IPS DF 6.9 (cell line): ENCODE measurements around the gene OSBPL9.

ENCODE experiments used
- DNase-seq: peaks from one replicate; pipeline ENCODE4 v3.0.0-alpha.2; 2013; ENCODE audit warnings: low read depth, low spot score
- H3K27ac ChIP-seq: one replicate; pipeline ENCODE4 v1.5.1; 2013; ENCODE audit warnings: low read length, control low read depth
- H3K27me3 ChIP-seq: 2 replicates; pipeline ENCODE4 v1.6.1; 2013; ENCODE audit warnings: mild to moderate bottlenecking, low read length; ENCODE audit not compliant: control insufficient read depth, insufficient read depth
- H3K36me3 ChIP-seq: 2 replicates; pipeline ENCODE4 v1.6.1; 2013; ENCODE audit warnings: low read length; ENCODE audit not compliant: control insufficient read depth, insufficient read depth
- H3K4me1 ChIP-seq: 2 replicates; pipeline ENCODE4 v1.6.1; 2013; ENCODE audit warnings: low read length; ENCODE audit not compliant: control insufficient read depth, insufficient read depth
- H3K4me3 ChIP-seq: 2 replicates; pipeline ENCODE4 v1.5.1; 2013; ENCODE audit warnings: mild to moderate bottlenecking, low read length
- H3K9me3 ChIP-seq: 2 replicates; pipeline ENCODE4 v1.6.1; 2013; ENCODE audit warnings: low read length, inconsistent platforms; ENCODE audit not compliant: control insufficient read depth, insufficient read depth
- WGBS: extraction: QIAGEN DNeasy Blood & Tissue Kit; methylation state at CpG from one replicate; pipeline ENCODE4 v1.1.7; 2013; ENCODE audit warnings: mixed read lengths, missing lambda C conversion rate; ENCODE audit not compliant: insufficient read length, insufficient coverage; 5-methylcytosine and 5-hydroxymethylcytosine counted together

The OSBPL9 gene

DNA sequence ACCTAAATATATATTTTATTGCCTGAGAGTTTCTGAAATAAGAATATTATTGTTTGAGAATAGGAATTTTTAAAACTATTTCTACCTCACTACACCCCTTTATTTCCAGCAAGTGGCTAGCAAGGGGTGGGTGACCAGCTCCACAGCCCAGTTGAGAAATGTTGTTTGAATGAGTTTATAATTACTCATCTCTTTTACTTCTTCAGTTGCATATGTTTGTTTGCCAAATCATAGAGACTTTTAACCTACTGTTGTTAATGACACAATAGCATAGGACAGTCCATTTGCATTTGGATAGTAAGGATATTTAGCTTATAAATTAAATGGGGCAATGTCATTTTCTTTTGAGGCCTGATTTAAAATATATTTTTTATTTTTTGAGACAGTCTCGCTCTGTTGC, 133.8 kb downstream of the OSBPL9 start:
- Histone ChIP-seq H3K27ac (no peak overlapping the region), H3K36me3 (no peaks in the 10 kb centered on the region; the same call in 1 of the 2 replicates), H3K4me3 (no peak overlapping the region), H3K4me1 (no peaks in the 10 kb centered on the region), H3K9me3 (no peaks in the 10 kb centered on the region), H3K27me3 (no peaks in the 10 kb centered on the region)
- no peak for DNase-seq
- no CpG with 5 or more reads among the region's 1 CpG for WGBS

DNA sequence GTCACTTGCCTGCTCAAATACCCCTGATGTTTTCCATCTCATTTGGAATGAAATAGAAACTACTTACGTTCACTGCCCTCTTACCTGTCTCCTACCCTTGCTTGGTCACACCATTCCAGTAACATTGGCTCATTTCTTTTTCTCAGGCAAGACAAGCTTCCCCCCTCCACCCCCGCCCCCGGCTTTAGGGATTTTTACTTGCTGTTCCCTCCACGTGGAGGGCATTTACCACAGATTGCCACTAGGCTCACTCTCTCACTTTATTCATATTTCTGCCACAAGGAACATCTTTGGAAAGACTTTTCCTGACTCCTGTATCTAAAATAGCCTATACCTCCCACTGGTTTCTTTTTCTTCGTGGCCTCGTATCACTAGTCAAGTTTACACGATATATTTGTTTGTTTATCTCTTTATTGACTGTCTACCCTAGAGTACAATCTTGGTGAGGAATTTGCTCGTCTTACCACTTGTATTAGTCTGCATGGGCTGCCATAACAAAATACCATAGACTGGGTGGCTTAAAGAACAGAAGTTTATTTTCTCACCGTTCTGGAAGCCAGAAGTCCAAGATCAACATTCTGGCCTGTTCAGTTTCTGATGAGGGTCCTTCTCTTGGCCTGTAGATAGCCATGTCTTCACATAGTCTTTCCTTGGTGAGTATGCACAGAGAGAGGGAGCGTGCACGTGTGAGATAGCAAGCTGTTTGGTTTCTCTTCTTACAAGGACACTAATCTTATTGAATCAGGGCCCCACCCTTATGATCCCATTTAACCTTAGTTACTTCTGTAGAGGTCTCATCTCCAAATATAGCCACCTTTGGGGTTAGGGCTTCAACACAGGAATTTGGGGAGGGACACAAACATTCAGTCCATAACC, 135.4 kb downstream of the OSBPL9 start:
- no peaks in the 10 kb centered on the region; the same call in 1 of the 2 replicates for H3K36me3 ChIP-seq
- H3K9me3 ChIP-seq = no peaks in the 10 kb centered on the region
- no peak for DNase-seq
- H3K4me3 ChIP-seq = no peak overlapping the region
- WGBS = no CpG with 5 or more reads among the region's 11 CpGs
- H3K27me3 ChIP-seq = no peaks in the 10 kb centered on the region
- no peaks in the 10 kb centered on the region for H3K4me1 ChIP-seq
- no peak overlapping the region for H3K27ac ChIP-seq

DNA sequence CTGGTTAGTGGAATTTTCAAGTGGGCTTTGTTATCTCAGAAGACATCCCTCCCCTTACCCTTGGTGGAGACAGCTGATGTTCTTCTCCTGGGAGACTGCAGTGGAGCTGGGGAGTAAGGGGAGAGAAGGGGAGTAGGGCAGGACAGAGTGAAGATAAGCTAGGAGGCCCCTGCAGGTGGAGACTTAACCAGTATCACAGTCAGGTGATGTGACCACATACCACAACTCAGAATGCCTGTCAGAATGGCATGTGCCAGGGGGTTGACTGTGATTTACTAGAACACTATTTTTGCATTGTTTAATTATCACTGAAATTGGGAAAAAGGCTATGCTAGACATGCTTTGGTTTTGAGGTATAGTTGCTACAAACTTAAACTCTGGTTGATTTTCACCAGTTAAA, 137.1 kb downstream of the OSBPL9 start:
- Histone ChIP-seq H3K9me3 (no peaks in the 10 kb centered on the region), H3K27me3 (no peaks in the 10 kb centered on the region), H3K4me1 (no peaks in the 10 kb centered on the region), H3K27ac (no peak overlapping the region), H3K4me3 (no peak overlapping the region), H3K36me3 (no peaks in the 10 kb centered on the region; the same call in 1 of the 2 replicates)
- DNase-seq = no peak

DNA sequence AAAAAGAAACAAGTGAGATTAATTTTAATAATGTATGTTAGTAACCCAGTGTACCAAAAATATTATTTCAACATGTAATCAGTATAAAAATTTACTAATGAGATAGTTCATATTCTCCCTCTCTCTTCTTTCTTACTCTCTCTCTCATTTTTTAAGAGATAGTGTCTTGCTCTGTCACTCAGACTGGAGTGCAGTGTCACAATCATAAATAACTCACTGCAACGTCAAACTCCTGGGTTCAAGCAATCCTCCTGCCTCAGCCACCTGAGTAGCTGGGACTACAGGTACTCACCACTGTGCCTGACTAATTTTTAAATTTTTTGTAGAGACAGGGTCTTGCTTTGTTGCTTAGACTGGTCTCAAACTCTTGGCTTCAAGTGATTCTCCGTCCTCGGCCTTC, 137.8 kb downstream of the OSBPL9 start:
- no peak for DNase-seq
- no CpG with 5 or more reads among the region's 3 CpGs for WGBS
- Histone ChIP-seq H3K36me3 (no peaks in the 10 kb centered on the region; the same call in 1 of the 2 replicates), H3K4me1 (no peaks in the 10 kb centered on the region), H3K4me3 (no peak overlapping the region), H3K27ac (no peak overlapping the region), H3K27me3 (no peaks in the 10 kb centered on the region), H3K9me3 (no peaks in the 10 kb centered on the region)

DNA sequence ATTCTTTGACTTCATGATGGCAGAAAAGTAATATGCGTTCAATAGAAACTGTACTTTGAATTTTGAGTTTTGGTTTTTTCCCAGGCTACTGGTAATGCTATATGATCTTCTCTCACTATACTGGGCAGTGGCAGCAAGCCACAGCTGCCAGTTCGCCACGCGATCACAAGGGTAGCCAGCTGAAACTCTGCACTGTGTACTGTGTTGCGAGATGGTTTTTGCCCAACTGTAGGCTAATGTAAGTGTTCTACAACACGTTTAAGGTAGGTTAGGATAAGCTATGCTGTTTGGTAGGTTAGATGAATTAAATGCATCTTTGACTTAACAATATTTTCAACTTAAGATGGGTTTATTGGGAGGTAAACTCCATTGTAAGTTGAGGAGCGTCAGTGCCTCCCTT, 138.5 kb downstream of the OSBPL9 start:
- Histone ChIP-seq H3K27me3 (no peaks in the 10 kb centered on the region), H3K36me3 (no peaks in the 10 kb centered on the region; the same call in 1 of the 2 replicates), H3K4me1 (no peaks in the 10 kb centered on the region), H3K4me3 (no peak overlapping the region), H3K27ac (no peak overlapping the region), H3K9me3 (no peaks in the 10 kb centered on the region)
- no peak for DNase-seq
- WGBS = no CpG with 5 or more reads among the region's 7 CpGs

DNA sequence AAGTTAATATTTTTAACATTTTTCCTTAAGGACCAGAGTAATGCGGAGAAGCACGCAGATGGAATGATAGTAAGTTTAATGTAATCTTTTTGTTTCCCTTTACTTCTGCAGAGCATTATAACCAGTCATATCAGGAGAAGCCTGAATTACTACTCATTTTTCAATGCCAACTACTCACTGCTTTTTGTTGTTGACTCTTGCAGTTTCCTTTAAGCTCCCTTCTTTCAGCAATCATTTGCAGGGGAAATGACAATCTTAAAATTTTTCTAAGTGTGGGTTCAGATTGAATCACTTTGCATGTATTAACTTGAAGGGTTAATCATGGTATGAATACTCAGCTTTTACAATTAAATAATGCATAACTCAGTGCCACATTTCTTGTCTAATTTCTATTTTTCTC, 139.4 kb downstream of the OSBPL9 start:
- no peaks in the 10 kb centered on the region for H3K9me3 ChIP-seq
- WGBS = no CpG with 5 or more reads among the region's 2 CpGs
- H3K27ac ChIP-seq = no peak overlapping the region
- no peaks in the 10 kb centered on the region; the same call in 1 of the 2 replicates for H3K36me3 ChIP-seq
- no peak for DNase-seq
- no peaks in the 10 kb centered on the region for H3K4me1 ChIP-seq
- no peak overlapping the region for H3K4me3 ChIP-seq
- H3K27me3 ChIP-seq = no peaks in the 10 kb centered on the region

DNA sequence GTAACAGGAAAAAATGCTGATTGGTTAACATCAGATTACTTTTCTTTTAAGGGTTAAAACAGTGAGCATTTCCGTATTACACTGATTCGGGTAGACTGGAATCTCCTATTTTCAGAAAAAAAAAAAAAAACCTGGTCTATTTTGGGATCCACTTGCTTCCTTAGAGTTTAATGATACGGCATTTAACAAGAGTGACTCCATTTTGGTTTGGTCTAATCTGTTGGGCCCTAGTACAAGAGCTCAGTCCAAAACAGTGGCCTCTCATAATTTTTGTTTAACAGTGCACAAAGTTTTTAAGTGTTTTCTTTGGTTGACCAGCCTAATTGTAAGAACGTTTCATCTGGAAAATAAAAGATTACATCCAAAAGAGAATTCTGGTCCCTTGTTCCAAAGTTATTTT, 141.4 kb downstream of the OSBPL9 start:
- no CpG with 5 or more reads among the region's 4 CpGs for WGBS
- H3K27ac ChIP-seq = no peak overlapping the region
- DNase-seq = no peak
- no peaks in the 10 kb centered on the region for H3K36me3 ChIP-seq
- no peaks in the 10 kb centered on the region for H3K9me3 ChIP-seq
- no peaks in the 10 kb centered on the region for H3K4me1 ChIP-seq
- no peaks in the 10 kb centered on the region for H3K27me3 ChIP-seq
- H3K4me3 ChIP-seq = no peak overlapping the region

DNA sequence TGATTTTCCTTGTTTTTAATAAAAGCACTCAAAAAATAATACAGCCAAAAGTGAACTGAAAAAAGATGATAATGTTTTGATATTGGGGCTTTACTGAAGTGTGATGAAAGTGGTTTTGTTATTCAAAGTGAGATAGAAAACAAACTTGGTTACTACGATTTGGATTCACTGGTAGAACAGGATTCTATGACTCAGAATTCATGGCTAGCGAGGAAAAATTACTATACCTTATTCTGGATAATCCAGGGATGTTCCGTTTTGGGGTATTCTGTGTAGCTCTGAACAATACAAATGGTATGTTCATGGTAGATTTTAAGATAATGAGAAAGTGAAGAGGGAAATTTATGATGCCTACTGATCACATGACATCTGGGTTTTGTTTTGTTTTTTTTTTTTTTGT, 144.0 kb downstream of the OSBPL9 start:
- H3K4me3 ChIP-seq = no peak overlapping the region
- no peaks in the 10 kb centered on the region for H3K36me3 ChIP-seq
- no peaks in the 10 kb centered on the region for H3K4me1 ChIP-seq
- no peak for DNase-seq
- no peak overlapping the region for H3K27ac ChIP-seq
- WGBS = no CpG with 5 or more reads among the region's 3 CpGs
- no peaks in the 10 kb centered on the region for H3K9me3 ChIP-seq
- H3K27me3 ChIP-seq = no peaks in the 10 kb centered on the region

DNA sequence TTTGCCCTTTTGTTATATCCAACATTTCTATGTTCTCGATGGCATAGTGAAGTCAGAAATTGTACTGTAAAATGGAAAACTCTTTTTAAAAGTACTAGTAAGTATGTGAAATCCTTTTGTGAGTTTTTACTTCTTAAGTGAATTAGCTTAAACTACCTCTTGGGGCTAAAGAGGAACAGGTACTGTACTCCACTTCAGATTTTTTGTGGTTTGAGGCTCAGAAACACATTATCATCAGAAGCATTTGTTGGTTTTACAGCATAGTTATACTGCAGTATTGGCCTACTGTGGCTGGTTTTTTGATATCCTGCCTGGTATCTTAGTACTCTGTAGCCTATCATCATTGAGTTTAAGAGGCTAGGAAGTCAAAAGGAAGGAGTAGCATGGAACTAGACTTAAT, 144.5 kb downstream of the OSBPL9 start:
- Histone ChIP-seq H3K27ac (no peak overlapping the region), H3K4me3 (no peak overlapping the region), H3K36me3 (no peaks in the 10 kb centered on the region), H3K27me3 (no peaks in the 10 kb centered on the region), H3K9me3 (no peaks in the 10 kb centered on the region), H3K4me1 (no peaks in the 10 kb centered on the region)
- DNase-seq = no peak
- no CpG with 5 or more reads among the region's 1 CpG for WGBS

DNA sequence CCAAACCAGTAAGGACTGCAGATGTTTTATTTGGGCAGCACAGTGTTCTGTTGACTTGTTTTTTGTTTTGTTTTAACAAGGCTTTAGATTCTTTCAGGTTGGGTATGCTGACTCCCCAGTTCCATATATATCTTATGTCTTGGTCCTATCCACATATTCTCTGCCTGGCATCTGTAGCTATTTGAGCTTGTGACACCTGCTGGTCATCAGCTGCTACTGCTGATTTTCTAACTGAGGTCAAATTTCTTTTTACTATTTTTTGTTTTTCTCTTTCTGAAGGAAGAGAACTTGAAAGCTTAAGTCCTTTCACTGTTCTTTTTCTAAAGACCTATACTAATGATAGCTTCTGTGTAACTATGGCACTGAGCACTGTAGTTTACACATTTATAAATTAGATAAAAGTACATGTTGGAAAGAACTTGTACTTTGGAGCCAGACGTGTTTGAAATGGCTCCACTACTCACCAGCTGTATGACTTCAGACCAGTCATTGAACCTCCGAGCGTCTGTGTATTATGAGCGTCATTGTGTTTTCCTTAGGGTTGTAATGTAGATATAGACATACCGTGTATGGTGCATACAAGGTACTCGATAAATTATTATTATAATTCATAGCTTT, 152.2 kb downstream of the OSBPL9 start:
- no peak for DNase-seq
- Histone ChIP-seq H3K27ac (no peak overlapping the region), H3K27me3 (no peaks in the 10 kb centered on the region), H3K4me1 (no peaks in the 10 kb centered on the region), H3K4me3 (no peak overlapping the region), H3K36me3 (peaks cover 2% of the 10 kb centered on the region; the same call in 1 of the 2 replicates), H3K9me3 (no peaks in the 10 kb centered on the region)
- no CpG with 5 or more reads among the region's 6 CpGs for WGBS

DNA sequence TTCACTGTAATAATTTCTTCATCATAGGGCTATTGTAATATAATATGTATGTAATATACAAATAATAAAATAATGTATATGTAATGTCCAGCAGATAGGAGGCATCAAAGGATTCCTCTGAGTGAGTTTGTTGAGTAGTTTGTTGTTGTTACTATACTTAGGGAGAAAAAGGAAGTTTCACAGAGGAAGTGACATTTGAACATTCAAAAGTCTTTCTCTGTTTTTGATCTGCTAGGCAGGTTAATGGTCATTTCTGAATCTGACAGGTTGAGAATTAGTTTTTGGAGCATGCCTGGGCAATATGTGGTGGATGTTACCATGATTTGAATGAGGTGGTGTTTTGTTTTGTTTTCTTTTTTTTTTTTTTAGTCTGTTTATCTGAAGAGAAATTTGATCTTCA, 159.5 kb downstream of the OSBPL9 start:
- no peak overlapping the region for H3K27ac ChIP-seq
- no peak overlapping the region for H3K4me3 ChIP-seq
- no peaks in the 10 kb centered on the region for H3K9me3 ChIP-seq
- DNase-seq = no peak
- H3K4me1 ChIP-seq = no peaks in the 10 kb centered on the region
- H3K36me3 ChIP-seq = no peaks in the 10 kb centered on the region; the same call in 1 of the 2 replicates
- H3K27me3 ChIP-seq = no peaks in the 10 kb centered on the region
